B cell (primary cell): Measurements from ENCODE around the gene RC3H2. TPM values are rescaled to one million over a fixed set of nuclear protein-coding genes. Genes with fewer than 3 reads are reported as not detected.
"Not testable (repeated sequence)": the region's sequence is repeated elsewhere in the genome, so short reads cannot be mapped to it uniquely, and the experiment has no call there.

Experiments
- ATAC-seq: fragments of 200-7000 bp; cut with Tn5 transposase; one replicate; pipeline ENCODE4 v1.10.0; 2021; ENCODE audit warnings: low read depth, mild to moderate bottlenecking, moderate number of reproducible peaks, moderate library complexity
- CTCF ChIA-PET: fragments of 350-600 bp; sonication (Branson Sonifier 250); formaldehyde crosslinking; loops from one replicate; lab custom pipeline; 2021; ENCODE audit warnings: antibody characterized with exemption, inconsistent platforms; lab: Charles Lee
- POLR2A ChIA-PET: fragments of 350-600 bp; sonication (Branson Sonifier 250); formaldehyde crosslinking; loops from one replicate; lab custom pipeline; 2021; ENCODE audit warnings: antibody characterized with exemption; lab: Charles Lee
- DNase-seq: peaks from one replicate; pipeline ENCODE4 v3.0.0; 2013
- H2AFZ ChIP-seq: 2 replicates; pipeline ENCODE4 v1.6.1; 2012; ENCODE audit warnings: mild to moderate bottlenecking, low read depth, low read length; ENCODE audit not compliant: insufficient read depth, poor library complexity, severe bottlenecking
- H3K27ac ChIP-seq, 2 donors: 1 replicate in 1 of 2; 2 replicates in 1 of 2; pipeline ENCODE4 v1.5.1; 2012 to 2013; ENCODE audit warnings: low read length in 2 of 2, mild to moderate bottlenecking in 2 of 2, moderate library complexity in 1 of 2
- H3K27me3 ChIP-seq, 4 experiments: fragments of 200-600 bp in 1 of 4; sonication (generic) in 1 of 4; replicated peaks in 1 of 4; 1 replicate in 2 of 4; 2 replicates in 2 of 4; pipeline versions ENCODE4 v1.6.1 to v1.7.0; 2013 to 2016; ENCODE audit warnings: low read length in 3 of 4, mild to moderate bottlenecking in 2 of 4, mixed read lengths in 1 of 4, moderate library complexity in 1 of 4; ENCODE audit not compliant: insufficient read depth in 4 of 4, control insufficient read depth in 3 of 4; ENCODE audit errors: control extremely low read depth in 1 of 4
- H3K36me3 ChIP-seq, 2 experiments: replicated peaks in 1 of 2; 1 replicate in 1 of 2; 2 replicates in 1 of 2; pipeline versions ENCODE4 v1.6.1 to v1.7.1; 2013; ENCODE audit warnings: low read length in 1 of 2; ENCODE audit not compliant: insufficient read depth in 2 of 2, control insufficient read depth in 1 of 2; ENCODE audit errors: control extremely low read depth in 1 of 2, extremely low read depth in 1 of 2
- H3K4me1 ChIP-seq, 2 donors: fragments of 200-600 bp in 1 of 2; sonication (generic) in 1 of 2; 1 replicate in 1 of 2; 2 replicates in 1 of 2; pipeline versions ENCODE4 v1.5.1 to v1.6.1; 2013 to 2017; ENCODE audit warnings: low read length in 2 of 2; ENCODE audit not compliant: control insufficient read depth in 2 of 2, insufficient read depth in 2 of 2
- H3K4me2 ChIP-seq: replicated peaks from 2 replicates; pipeline ENCODE3; 2012; ENCODE audit warnings: mild to moderate bottlenecking, low read depth, low read length; ENCODE audit not compliant: poor library complexity, severe bottlenecking
- H3K4me3 ChIP-seq, 5 experiments: fragments of 200-600 bp in 1 of 5; sonication (generic) in 1 of 5; 1 replicate in 3 of 5; 2 replicates in 2 of 5; pipeline versions ENCODE4 v1.5.1 to v1.7.0; 2011 to 2016; ENCODE audit warnings: low read length in 4 of 5, mild to moderate bottlenecking in 4 of 5, low read depth in 2 of 5, control low read depth in 1 of 5, moderate library complexity in 1 of 5; ENCODE audit not compliant: insufficient read depth in 1 of 5; ENCODE audit errors: control extremely low read depth in 1 of 5, extremely low read depth in 1 of 5
- H3K79me2 ChIP-seq: fragments of 200-600 bp; sonication (generic); one replicate; pipeline ENCODE4 v1.6.0; 2016; ENCODE audit warnings: low read length; ENCODE audit not compliant: control insufficient read depth, insufficient read depth
- H3K9ac ChIP-seq: fragments of 200-600 bp; sonication (generic); 2 replicates; pipeline ENCODE4 v1.6.1; 2017; ENCODE audit warnings: mild to moderate bottlenecking, low read length, moderate library complexity
- H3K9me3 ChIP-seq, 3 donors: one replicate each; pipeline versions ENCODE4 v1.6.1 to v1.7.1; 2013; ENCODE audit warnings: low read length in 2 of 3; ENCODE audit not compliant: control insufficient read depth in 2 of 3, insufficient read depth in 1 of 3; ENCODE audit errors: control extremely low read depth in 1 of 3
- H4K20me1 ChIP-seq: 2 replicates; pipeline ENCODE4 v1.6.0; 2012; ENCODE audit warnings: mild to moderate bottlenecking, low read length; ENCODE audit not compliant: insufficient read depth, control insufficient read depth, poor library complexity, severe bottlenecking
- H3K27ac Mint-ChIP-seq: one replicate; pipeline ENCODE4 v1.8.0; 2021; ENCODE audit warnings: mixed read lengths
- H3K27me3 Mint-ChIP-seq: one replicate; pipeline ENCODE4 v1.8.0; 2021; ENCODE audit warnings: mixed read lengths
- H3K4me1 Mint-ChIP-seq: one replicate; pipeline ENCODE4 v1.8.0; 2021; ENCODE audit warnings: mixed read lengths
- H3K4me3 Mint-ChIP-seq: one replicate; pipeline ENCODE4 v1.8.0; 2021; ENCODE audit warnings: mixed read lengths
- H3K9me3 Mint-ChIP-seq: one replicate; pipeline ENCODE4 v1.8.0; 2022; ENCODE audit warnings: mixed read lengths; ENCODE audit not compliant: insufficient read depth
- EZH2 ChIP-seq: IDR thresholded peaks from 2 replicates; pipeline ENCODE4 v1.6.1; 2012; ENCODE audit warnings: borderline replicate concordance, low read depth, mild to moderate bottlenecking, moderate library complexity, low read length; ENCODE audit not compliant: insufficient read depth, poor library complexity, severe bottlenecking
- whole genome bisulfite sequencing: methylation state at CpG from one replicate; pipeline ENCODE4 v1.1.5; 2013; ENCODE audit warnings: missing lambda C conversion rate; ENCODE audit not compliant: insufficient coverage; 5-methylcytosine and 5-hydroxymethylcytosine counted together
- intact Hi-C: fragments of 100-400 bp; cut with micrococcal nuclease; formaldehyde crosslinking; loops from one replicate; pipeline ENCODE4 v1.10.0; 2022
- polyA plus RNA-seq: library from polyadenylated mRNA; depleted of rRNA; stranded (reverse); fragments of >200 nt; gene quantifications from 2 replicates; pipeline ENCODE4 v1.2.3, GENCODE V29; 2012
- total RNA-seq, 2 donors: library from RNA; stranded (reverse); fragments of 120-200 nt in 1 of 2; gene quantifications; 1 replicate in 1 of 2; 2 replicates in 1 of 2; pipeline versions ENCODE4 v1.2.3 to v1.2.4, GENCODE V29; 2013 to 2022
- TF ChIP-seq, protein P1 (sequence below): fragments of 200-600 bp; IDR thresholded peaks from one replicate; pipeline ENCODE4 v1.8.0; 2022; ENCODE audit warnings: antibody characterized with exemption, mild to moderate bottlenecking

The RC3H2 gene
- total and polyA plus RNA-seq, 2 donors (not counting 1 experiment from before 2014, with no cell fraction given): 17.2 to 74.4 TPM

DNA sequence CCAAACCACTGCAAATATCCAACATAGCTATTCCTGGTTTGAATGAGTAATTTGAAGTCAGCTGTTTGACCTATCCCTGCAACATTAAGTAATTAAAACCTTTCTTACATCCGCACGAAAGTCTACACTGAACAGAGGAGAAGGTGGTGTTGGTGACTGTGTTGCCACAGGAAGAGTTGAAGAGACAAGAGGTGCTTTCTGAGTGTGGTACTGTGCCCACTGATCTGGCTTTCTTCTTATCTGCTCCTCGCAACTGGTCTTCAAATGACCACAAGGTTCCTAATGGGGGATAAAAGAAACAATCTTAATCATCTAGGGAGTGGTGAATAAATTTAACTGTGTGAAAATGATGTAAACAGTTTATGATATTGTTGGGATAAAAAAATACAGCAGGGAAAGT, 47.3 kb downstream of the RC3H2 start:
- TF ChIP-seq EZH2: no peak
- TF ChIP-seq, protein P1, sequence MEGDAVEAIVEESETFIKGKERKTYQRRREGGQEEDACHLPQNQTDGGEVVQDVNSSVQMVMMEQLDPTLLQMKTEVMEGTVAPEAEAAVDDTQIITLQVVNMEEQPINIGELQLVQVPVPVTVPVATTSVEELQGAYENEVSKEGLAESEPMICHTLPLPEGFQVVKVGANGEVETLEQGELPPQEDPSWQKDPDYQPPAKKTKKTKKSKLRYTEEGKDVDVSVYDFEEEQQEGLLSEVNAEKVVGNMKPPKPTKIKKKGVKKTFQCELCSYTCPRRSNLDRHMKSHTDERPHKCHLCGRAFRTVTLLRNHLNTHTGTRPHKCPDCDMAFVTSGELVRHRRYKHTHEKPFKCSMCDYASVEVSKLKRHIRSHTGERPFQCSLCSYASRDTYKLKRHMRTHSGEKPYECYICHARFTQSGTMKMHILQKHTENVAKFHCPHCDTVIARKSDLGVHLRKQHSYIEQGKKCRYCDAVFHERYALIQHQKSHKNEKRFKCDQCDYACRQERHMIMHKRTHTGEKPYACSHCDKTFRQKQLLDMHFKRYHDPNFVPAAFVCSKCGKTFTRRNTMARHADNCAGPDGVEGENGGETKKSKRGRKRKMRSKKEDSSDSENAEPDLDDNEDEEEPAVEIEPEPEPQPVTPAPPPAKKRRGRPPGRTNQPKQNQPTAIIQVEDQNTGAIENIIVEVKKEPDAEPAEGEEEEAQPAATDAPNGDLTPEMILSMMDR: no peak
- ChIA-PET CTCF (no interaction called here), POLR2A (no interaction called here)
- no CpG with 5 or more reads among the region's 3 CpGs for WGBS
- no peaks in the 10 kb centered on the region for H3K79me2 ChIP-seq
- H3K9me3 ChIP-seq: no peaks in the 10 kb centered on the region
- H4K20me1 ChIP-seq: no peaks in the 10 kb centered on the region
- no peaks in the 10 kb centered on the region for H3K4me1 Mint-ChIP-seq
- DNase-seq: no peak
- peaks cover 19 to 57% of the 10 kb centered on the region in 2 experiments for H3K36me3 ChIP-seq
- H3K9ac ChIP-seq: no peak overlapping the region
- H3K27ac ChIP-seq: no peak overlapping the region
- no peak overlapping the region for H3K4me3 Mint-ChIP-seq
- H3K27me3 ChIP-seq: no peaks in the 10 kb centered on the region
- ATAC-seq: no peak
- intact Hi-C loops: no loop called here
- no peaks in the 10 kb centered on the region for H3K9me3 Mint-ChIP-seq
- H2AFZ ChIP-seq: no peak overlapping the region
- no peak overlapping the region for H3K4me2 ChIP-seq
- no peaks in the 10 kb centered on the region for H3K27me3 Mint-ChIP-seq
- no peak overlapping the region for H3K4me3 ChIP-seq
- H3K27ac Mint-ChIP-seq: no peak overlapping the region
- H3K4me1 ChIP-seq: no peaks in the 10 kb centered on the region

DNA sequence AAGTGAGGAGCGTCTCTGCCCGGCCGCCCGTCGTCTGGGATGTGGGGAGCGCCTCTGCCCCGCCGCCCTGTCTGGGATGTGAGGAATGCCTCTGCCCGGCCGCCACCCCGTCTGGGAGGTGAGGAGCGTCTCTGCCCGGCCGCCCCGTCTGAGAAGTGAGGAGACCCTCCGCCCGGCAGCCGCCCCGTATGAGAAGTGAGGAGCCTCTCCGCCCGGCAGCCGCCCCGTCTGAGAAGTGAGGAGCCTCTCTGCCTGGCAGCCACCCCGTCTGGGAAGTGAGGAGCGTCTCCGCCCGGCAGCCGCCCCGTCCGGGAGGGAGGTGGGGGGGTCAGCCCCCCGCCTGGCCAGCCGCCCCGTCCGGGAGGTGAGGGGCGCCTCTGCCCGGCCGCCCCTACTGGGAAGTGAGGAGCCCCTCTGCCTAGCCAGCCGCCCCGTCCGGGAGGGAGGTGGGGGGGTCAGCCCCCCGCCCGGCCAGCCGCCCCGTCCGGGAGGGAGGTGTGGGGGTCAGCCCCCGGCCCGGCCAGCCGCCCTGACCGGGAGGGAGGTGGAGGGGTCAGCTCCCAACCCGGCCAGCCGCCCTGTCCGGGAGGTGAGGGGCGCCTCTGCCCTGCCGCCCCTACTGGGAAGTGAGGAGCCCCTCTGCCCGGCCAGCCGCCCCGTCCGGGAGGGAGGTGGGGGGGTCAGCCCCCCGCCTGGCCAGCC, 52.9 kb downstream of the RC3H2 start:
- ATAC-seq, H3K4me3 ChIP-seq, H4K20me1 ChIP-seq, H3K4me2 ChIP-seq, DNase-seq, H3K9me3 ChIP-seq, POLR2A ChIA-PET, H3K4me1 ChIP-seq, H3K27ac Mint-ChIP-seq, H3K27ac ChIP-seq, intact Hi-C loops, H3K27me3 ChIP-seq, H3K9me3 Mint-ChIP-seq, CTCF ChIA-PET, H3K79me2 ChIP-seq, H3K4me3 Mint-ChIP-seq, H2AFZ ChIP-seq, H3K27me3 Mint-ChIP-seq, H3K9ac ChIP-seq, H3K4me1 Mint-ChIP-seq: not testable (repeated sequence)
- H3K36me3 ChIP-seq: peaks cover 21 to 58% of the 10 kb centered on the region in 2 experiments
- no CpG with 5 or more reads among the region's 59 CpGs for WGBS
